Esophagus squamous epithelium (tissue), 4 donors: ENCODE results near the gene LZTR1.

Source experiments
- CTCF ChIP-seq, 6 experiments: fragments of 450-650 bp in 4 of 6; fragments of 200-600 bp in 2 of 6; sonication (generic) in 2 of 6; IDR thresholded peaks; one replicate each; pipeline ENCODE4 v1.5.1; 2016 to 2019; ENCODE audit warnings: antibody characterized with exemption in 6 of 6, mild to moderate bottlenecking in 4 of 6, moderate library complexity in 4 of 6
- POLR2A ChIP-seq, 4 donors: fragments of 450-650 bp; IDR thresholded peaks; one replicate each; pipeline ENCODE4 v1.6.1; 2017; ENCODE audit warnings: antibody characterized with exemption in 4 of 4, mild to moderate bottlenecking in 4 of 4, moderate library complexity in 3 of 4

- no peak for TF ChIP-seq POLR2A (IDR thresholded peaks at IDR 0.05)
- no peak for TF ChIP-seq CTCF (IDR thresholded peaks at IDR 0.05)
Observed at GRCh38 chr22:21010426-21011113, 28.5 kb downstream of the LZTR1 start.
